ENCODE data around the gene SIK3. TPM values are rescaled to one million over a fixed set of nuclear protein-coding genes. Genes with fewer than 3 reads are reported as not detected.
A peak's percentile ranks its signal among the peaks of the same experiment; 100 is the strongest.

Gene SIK3
- total RNA-seq, 2 donors from 2014 or later = 37.2 to 43.5 TPM

GRCh38 chr11:116931206-116931953, 166.8 kb downstream of the SIK3 start:
- Histone ChIP-seq H3K4me3 (ENCODE audit: low read length) (no peak overlapping the region), H3K27ac (ENCODE audit: low read depth, low read length) (no peak overlapping the region), H3K9me3 (ENCODE audit: control insufficient read depth, low read length) (peaks cover 7% of the 10 kb centered on the region), H3K4me1 (ENCODE audit: control insufficient read depth, insufficient read depth, low read length) (no peaks in the 10 kb centered on the region), H3K36me3 (ENCODE audit: control insufficient read depth, insufficient read depth, low read length) (peaks cover 13% of the 10 kb centered on the region), H3K27me3 (ENCODE audit: control insufficient read depth, insufficient read depth, low read length, poor library complexity, severe bottlenecking) (no peaks in the 10 kb centered on the region), H3K9ac (ENCODE audit: extremely low read depth, low read length, poor library complexity, severe bottlenecking) (no peak overlapping the region)
- DNase-seq = no peak
- peak overlapping the region; percentile 49 for H3K27ac Mint-ChIP-seq
- peaks cover 21% of the 10 kb centered on the region for H3K36me3 Mint-ChIP-seq (ENCODE audit: low read depth)
- no peak overlapping the region for H3K4me3 Mint-ChIP-seq
- H3K9me3 Mint-ChIP-seq = peaks cover 1% of the 10 kb centered on the region
- H3K4me1 Mint-ChIP-seq = peaks cover 28% of the 10 kb centered on the region
- WGBS, 2 experiments (ENCODE audit: insufficient coverage in 1 of 2, insufficient read length in 1 of 2) = 90 to 96% methylated on average over 5 to 7 of the region's 7 CpGs
- TF ChIP-seq CTCF (conservative IDR thresholded peaks at IDR 0.05) = no peak
- H3K27me3 Mint-ChIP-seq (ENCODE audit: insufficient read depth) = no peaks in the 10 kb centered on the region

- 86 to 100% methylated on average over 1 to 2 of the region's 2 CpGs for WGBS, 2 experiments (ENCODE audit: insufficient coverage in 1 of 2, insufficient read length in 1 of 2)
- no peak overlapping the region for H3K27ac ChIP-seq (ENCODE audit: low read depth, low read length)
- no peak overlapping the region for H3K4me3 ChIP-seq (ENCODE audit: low read length)
- no peaks in the 10 kb centered on the region for H3K27me3 ChIP-seq (ENCODE audit: control insufficient read depth, insufficient read depth, low read length, poor library complexity, severe bottlenecking)
- peaks cover under 1% of the 10 kb centered on the region for H3K4me1 ChIP-seq (ENCODE audit: control insufficient read depth, insufficient read depth, low read length)
- H3K9ac ChIP-seq (ENCODE audit: extremely low read depth, low read length, poor library complexity, severe bottlenecking) = no peak overlapping the region
- peaks cover 7% of the 10 kb centered on the region for H3K9me3 ChIP-seq (ENCODE audit: control insufficient read depth, low read length)
- peaks cover 21% of the 10 kb centered on the region for H3K36me3 ChIP-seq (ENCODE audit: control insufficient read depth, insufficient read depth, low read length)
- peaks cover 21% of the 10 kb centered on the region for H3K36me3 Mint-ChIP-seq (ENCODE audit: low read depth)
- DNase-seq = no peak
- H3K4me3 Mint-ChIP-seq = no peak overlapping the region
- H3K4me1 Mint-ChIP-seq = peaks cover 32% of the 10 kb centered on the region
- no peak for TF ChIP-seq CTCF (conservative IDR thresholded peaks at IDR 0.05)
- H3K27me3 Mint-ChIP-seq (ENCODE audit: insufficient read depth) = no peaks in the 10 kb centered on the region
- peak overlapping the region; percentile 52 for H3K27ac Mint-ChIP-seq
- peaks cover 1% of the 10 kb centered on the region for H3K9me3 Mint-ChIP-seq
Observed at GRCh38 chr11:116930586-116930985, 167.6 kb downstream of the SIK3 start.

- Histone ChIP-seq H3K9me3 (ENCODE audit: control insufficient read depth, low read length) (peaks cover 7% of the 10 kb centered on the region), H3K4me3 (ENCODE audit: low read length) (no peak overlapping the region), H3K9ac (ENCODE audit: extremely low read depth, low read length, poor library complexity, severe bottlenecking) (no peak overlapping the region), H3K27ac (ENCODE audit: low read depth, low read length) (no peak overlapping the region), H3K36me3 (ENCODE audit: control insufficient read depth, insufficient read depth, low read length) (peaks cover 25% of the 10 kb centered on the region), H3K4me1 (ENCODE audit: control insufficient read depth, insufficient read depth, low read length) (peaks cover 4% of the 10 kb centered on the region), H3K27me3 (ENCODE audit: control insufficient read depth, insufficient read depth, low read length, poor library complexity, severe bottlenecking) (no peaks in the 10 kb centered on the region)
- TF ChIP-seq CTCF (conservative IDR thresholded peaks at IDR 0.05) = no peak
- H3K27ac Mint-ChIP-seq = no peak overlapping the region
- no peaks in the 10 kb centered on the region for H3K27me3 Mint-ChIP-seq (ENCODE audit: insufficient read depth)
- 61 to 67% methylated on average over 3 to 4 of the region's 4 CpGs for WGBS, 2 experiments (ENCODE audit: insufficient coverage in 1 of 2, insufficient read length in 1 of 2)
- peaks cover 1% of the 10 kb centered on the region for H3K9me3 Mint-ChIP-seq
- no peak overlapping the region for H3K4me3 Mint-ChIP-seq
- peaks cover 19% of the 10 kb centered on the region for H3K36me3 Mint-ChIP-seq (ENCODE audit: low read depth)
- peaks cover 34% of the 10 kb centered on the region for H3K4me1 Mint-ChIP-seq
- peak; percentile 60 for DNase-seq
Observed at GRCh38 chr11:116930177-116930576, 168.1 kb downstream of the SIK3 start.
